ENCODE data around the gene HSD17B2.
"Not testable (repeated sequence)": the region's sequence is repeated elsewhere in the genome, so short reads cannot be mapped to it uniquely, and the experiment has no call there.

Gene HSD17B2

DNA sequence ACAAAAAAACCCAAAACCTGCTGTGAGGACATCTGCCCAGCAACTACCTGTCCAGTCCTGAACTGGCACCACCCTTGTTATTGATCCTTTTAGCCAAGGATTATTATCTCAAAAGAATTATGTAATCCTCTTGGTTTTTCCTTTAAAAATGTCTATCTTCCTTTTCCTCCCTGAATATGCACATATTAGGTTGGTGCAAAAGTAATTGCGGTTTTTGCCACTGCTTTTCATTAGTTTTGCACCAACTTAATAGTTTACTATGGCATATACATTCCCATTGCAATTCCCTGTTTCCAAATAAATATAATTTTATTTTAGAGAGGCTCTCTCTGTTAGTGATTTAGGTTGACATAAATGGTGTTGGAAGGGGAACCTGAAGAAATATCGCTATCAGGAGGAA is 83.7 kb downstream of the HSD17B2 start:
- DNase-seq (ENCODE audit: low read depth in 2 of 3, low spot score in 1 of 3), result no peak

DNA sequence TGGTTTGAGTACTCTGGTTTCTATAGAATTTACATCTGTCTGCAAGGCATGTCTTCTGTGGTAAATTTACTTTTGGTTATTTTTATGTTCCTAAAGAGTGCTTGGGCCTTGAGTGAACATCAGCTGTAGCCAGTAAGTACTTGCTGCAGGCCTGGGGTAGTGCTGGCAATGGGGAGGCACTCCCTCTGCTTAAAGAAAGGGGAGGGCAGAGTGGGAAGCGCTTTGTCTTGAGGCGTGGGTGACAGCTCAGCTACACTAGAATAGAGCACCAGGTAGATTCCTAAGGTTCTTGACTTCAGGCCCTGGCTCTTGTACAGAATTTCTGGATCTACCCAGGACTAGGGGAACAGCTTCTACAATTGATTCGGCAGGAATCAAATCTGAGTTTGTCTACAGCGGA is 84.4 kb downstream of the HSD17B2 start:
- DNase-seq (ENCODE audit: low read depth in 2 of 3, low spot score in 1 of 3), result no peak

DNA sequence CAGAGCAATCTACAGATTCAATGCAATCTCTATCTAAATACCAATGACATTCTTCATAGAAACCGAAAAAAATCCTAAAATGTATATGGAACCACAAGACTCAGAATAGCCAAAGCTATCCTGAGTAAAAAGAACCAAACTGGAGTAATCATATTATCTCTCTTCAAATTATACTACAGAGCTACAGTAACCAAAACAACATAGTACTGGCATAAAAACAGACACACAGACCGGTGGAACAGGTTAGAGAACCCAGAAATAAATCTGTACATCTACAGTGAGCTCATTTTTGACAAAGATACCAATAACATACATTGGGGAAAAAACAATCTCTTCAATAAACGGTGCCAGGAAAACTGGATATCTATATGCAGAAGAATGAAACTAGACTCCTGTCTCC is 89.6 kb downstream of the HSD17B2 start:
- DNase-seq (ENCODE audit: low read depth in 2 of 3, low spot score in 1 of 3), result no peak

DNA sequence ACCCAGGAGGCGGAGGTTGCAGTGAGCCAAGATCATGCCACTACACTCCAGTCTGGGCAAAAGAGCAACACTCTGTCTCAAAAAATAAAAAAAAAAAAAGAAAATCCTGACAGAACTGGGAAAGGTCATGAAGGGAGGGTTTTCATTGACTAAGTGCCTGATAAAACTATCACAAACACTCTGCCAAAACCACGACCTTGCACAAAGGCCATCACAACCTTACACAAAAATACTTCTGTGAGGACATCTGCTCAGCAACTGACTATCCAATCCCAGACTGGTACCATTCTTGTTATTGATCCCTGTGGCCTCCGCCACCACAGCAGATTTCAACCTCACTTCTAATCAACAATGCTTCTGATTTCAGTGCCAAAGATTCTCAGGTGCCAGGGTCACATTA is 94.8 kb downstream of the HSD17B2 start:
- no peak for DNase-seq (ENCODE audit: low read depth in 2 of 3, low spot score in 1 of 3)

DNA sequence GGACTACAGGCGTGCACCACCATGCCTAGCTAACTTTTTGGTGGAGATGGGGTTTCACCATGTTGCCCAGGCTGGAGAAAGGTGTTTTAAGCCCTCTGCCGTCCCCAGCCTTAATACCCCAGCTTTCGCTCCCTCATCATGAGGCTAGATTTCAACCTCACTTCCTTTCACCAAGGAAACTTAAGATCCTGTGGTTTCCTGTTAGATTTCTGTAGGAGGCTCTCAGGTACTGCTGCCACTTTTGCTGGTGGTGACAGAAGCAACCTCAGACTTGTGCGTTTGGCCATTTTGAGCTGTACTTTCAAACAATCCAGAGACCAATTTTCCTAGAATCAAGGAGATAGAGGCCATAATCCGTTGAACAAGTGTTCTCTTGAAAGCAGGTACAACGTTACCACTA is 98.7 kb downstream of the HSD17B2 start:
- no peak for DNase-seq (ENCODE audit: low read depth in 2 of 3, low spot score in 1 of 3)

DNA sequence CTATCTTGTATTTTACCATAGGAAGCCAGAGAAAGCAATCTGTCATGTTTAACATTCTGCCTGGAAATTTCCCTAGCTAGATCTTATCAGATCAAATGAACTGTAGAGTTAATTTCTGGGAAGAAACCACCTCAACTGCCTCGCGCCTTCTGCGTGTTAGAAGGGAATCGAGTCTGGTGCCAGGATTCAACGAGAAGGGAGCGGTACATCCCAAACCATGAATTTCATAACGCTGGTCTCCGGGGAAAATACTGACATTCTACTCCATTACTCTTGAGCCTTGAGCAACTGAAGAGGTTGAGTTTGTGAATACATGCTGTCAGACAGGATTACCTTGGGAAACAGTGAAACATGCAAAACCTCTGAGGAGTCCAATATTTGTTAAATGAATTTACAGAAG is 99.8 kb downstream of the HSD17B2 start:
- no peak for DNase-seq (ENCODE audit: low read depth in 2 of 3, low spot score in 1 of 3)

DNA sequence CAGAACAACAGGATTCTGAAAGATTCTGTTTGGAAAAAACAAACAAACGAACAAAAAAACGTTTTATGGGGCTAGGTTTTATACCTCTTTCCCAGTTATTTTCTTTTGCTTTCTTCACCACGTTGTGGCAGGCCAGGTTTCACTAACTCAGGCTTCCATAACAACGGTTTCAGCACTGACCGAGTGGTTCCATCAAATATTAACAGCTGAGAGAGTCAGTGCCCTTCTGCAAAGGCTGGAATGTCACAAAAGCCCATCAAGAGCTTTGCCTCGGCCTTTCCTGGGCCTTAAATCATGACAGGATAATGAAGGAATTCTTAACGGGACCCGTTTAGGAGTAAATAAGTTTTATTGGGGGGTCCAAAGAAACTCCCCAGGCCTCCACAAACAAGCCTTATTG is 100.8 kb downstream of the HSD17B2 start:
- DNase-seq (ENCODE audit: low read depth in 2 of 3, low spot score in 1 of 3), result no peak

DNA sequence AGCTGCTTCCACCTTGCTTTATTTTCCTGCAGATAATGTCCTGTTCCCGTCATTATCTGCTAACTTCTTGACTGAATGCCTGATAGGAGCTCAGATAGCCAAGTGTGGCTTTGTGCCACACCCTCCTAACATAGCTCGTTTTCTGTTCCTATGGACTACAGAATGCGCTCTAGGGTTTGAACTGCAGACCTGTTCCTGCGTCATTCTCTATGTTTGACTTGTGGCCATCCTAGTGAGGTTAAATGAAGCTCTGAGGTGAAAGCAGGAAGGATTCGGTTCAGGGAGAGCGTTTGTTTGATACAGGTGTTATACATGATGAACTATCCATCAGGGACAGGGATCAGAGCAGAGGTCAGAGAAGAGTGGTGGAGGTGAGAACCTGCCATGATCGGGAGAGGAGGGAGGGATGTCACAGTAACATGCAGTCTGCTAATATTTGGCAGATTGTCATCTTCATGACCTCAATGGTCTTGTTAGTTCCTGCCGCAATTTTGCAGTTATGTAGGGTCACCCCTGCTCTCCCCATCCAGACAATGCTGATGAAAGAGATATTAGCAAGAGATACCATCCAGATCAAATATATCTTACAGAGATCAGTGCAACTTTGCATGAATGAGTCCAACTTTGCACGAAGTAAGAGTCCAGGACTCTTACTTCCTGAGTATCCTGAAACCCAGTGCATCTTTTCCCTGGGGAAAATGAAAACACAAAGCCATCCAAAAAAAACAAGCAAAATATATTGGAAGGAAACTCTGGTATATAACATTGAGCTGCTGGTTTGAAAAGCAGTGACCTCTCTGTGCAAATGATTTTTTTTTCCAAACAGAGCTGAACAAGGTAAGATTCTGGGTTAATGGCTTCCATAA is 102.1 kb downstream of the HSD17B2 start:
- no peak for DNase-seq (ENCODE audit: low read depth in 2 of 3, low spot score in 1 of 3)

DNA sequence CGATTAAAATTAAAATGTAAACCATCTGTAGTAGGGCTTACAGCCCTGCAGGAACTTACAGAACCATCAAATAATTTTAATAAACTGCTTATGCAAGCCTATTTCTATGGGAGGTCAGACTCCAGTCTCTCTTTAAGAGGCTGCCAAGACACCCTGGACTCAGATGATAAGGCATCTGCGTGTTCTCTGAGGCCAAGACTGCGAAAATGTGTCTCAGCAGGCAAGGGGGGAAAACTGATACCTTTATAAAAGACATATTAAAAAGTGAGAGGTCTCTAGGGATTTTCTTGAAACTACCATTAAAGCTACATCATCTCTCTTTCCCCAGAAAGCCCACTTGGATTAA is 102.7 kb downstream of the HSD17B2 start:
- DNase-seq (ENCODE audit: low read depth in 2 of 3, low spot score in 1 of 3), result no peak

DNA sequence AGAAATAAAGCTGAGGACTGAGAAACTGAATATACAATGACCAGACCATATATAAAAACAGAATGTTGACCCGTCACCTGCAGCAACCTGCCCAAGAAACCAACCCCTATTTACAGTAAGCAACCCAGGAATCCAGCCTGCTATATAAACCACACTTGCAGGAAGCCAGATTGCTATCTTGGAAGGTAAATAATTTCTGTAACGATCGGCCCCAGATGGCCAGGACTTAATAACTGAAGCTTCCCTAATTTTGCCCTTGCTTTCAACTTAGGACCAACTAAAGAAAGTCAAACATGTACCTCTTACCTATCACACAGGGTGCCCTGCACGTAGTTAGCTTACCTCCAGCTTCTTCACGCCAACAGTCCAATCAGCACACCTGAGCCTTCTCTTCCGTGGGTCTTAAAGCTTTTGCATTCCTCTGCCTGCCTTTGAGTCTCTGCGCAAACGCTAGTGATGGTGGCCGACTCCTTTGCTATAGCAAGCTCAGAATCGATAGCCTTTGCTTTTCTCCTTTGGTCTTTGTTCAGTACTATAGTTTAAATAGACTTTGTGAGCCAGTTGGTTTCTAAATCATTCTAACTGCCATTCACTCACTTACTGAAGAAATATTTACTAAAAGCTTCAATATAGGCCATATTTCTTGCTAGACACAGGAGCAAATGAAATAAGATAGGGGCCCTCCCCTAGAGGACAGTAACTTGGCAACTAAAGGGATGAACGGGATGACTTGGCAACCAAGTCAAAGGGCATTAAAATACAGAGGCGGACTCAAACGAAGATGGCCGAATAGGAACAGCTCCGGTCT is 103.6 kb downstream of the HSD17B2 start:
- DNase-seq (ENCODE audit: low read depth in 2 of 3, low spot score in 1 of 3), result no peak

DNA sequence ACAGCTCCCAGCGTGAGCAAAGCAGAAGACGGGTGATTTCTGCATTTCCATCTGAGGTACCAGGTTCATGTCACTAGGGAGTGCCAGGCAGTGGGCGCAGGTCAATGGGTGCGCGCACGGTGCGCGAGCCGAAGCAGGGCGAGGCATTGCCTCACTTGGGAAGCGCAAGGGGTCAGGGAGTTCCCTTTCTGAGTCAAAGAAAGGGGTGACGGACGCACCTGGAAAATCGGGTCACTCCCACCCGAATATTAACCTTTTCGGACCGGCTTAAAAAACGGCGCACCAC is 104.2 kb downstream of the HSD17B2 start:
- not testable (repeated sequence) for DNase-seq (ENCODE audit: low read depth in 2 of 3, low spot score in 1 of 3)

DNA sequence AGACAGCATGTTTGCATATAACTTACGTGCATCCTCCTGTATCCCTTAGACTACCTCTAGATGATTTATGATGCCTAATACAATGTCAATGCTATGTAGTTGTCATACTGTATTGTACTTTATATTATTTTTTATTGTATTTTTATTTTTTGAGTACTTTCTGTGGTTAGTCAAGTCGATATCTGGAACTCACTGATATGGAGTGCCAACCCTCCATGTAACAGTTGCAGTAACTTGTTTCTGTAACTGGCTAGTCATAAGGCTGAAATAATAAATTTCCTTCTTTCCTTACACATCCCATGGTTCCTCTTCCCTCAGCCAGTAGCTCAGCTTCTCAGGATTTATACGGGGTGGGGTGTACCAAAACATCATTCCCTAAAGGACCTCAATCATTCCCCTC is 111.5 kb downstream of the HSD17B2 start:
- no peak for DNase-seq (ENCODE audit: low read depth in 2 of 3, low spot score in 1 of 3)

DNA sequence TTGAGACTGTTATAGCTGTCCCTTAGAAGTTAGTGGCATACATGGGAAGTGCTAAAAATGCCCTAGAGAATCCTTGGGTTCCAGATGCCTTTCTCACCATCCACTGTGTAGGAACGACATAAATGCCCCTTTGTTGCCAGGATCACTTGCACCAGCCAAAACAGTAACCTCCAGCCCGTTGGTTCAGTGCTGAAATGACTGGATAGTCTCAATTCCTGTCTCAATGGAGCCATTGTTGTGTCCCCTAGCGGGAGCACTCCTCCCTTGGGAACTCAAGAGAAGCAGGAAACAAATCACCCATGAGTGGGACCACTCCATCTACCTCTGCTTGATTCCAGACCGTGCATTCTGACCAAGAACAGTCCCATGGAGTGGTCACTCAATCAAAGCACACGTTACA is 111.9 kb downstream of the HSD17B2 start:
- DNase-seq (ENCODE audit: low read depth in 2 of 3, low spot score in 1 of 3), result no peak

DNA sequence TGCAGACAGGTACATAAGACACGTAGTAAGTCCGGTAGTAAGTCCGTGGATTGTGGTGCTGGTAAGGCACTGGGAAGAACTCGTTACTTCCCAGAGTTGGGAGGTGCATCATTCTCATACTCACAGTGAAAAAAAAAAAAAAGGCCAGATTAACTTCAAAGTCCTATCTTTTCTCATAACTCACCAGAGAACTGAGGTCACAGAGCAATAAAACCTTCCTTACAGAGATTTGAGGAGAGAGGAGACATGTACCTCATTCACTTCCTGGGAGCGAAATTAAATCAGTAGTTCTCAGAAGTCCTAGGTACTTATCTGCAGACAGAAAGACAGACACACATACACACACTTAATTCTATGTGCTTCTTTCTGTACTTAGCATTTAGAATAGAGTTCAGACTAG is 112.5 kb downstream of the HSD17B2 start:
- DNase-seq (ENCODE audit: low read depth in 2 of 3, low spot score in 1 of 3), result no peak
